ENCODE measurements around the gene VWA5A.

- TF ChIP-seq POLR2A (IDR thresholded peaks at IDR 0.05) (no peak), CTCF (IDR thresholded peaks at IDR 0.05 in 4 of 5, conservative IDR thresholded peaks at IDR 0.05 in 1 of 5) (peak in 3 of 5 experiments; percentile 42 to 75 (median 66))
Measured at GRCh38 chr11:124070915-124071622, 44.2 kb upstream of the VWA5A start.
